Stimulated activated CD4-positive, alpha-beta T cell treated with anti-CD3 and anti-CD28 coated beads, TNF-alpha, amount 100 ng/mL, for 1 hour (primary cell): ENCODE results near the gene XRCC3.

Source experiments
- DNase-seq, 3 donors: peaks; one replicate each; pipeline ENCODE4 v3.0.0-alpha.2; 2020; ENCODE audit warnings: low read depth in 3 of 3, low spot score in 1 of 3

The XRCC3 gene

GRCh38 chr14:103738701-103739451 is 23.6 kb upstream of the XRCC3 start:
- no peak for DNase-seq

- DNase-seq, result no peak
Observed at GRCh38 chr14:103738166-103738565, 22.9 kb upstream of the XRCC3 start.

- no peak for DNase-seq
Observed at GRCh38 chr14:103737432-103738045, 22.3 kb upstream of the XRCC3 start.

GRCh38 chr14:103736546-103737431 is 21.5 kb upstream of the XRCC3 start:
- no peak for DNase-seq

DNA sequence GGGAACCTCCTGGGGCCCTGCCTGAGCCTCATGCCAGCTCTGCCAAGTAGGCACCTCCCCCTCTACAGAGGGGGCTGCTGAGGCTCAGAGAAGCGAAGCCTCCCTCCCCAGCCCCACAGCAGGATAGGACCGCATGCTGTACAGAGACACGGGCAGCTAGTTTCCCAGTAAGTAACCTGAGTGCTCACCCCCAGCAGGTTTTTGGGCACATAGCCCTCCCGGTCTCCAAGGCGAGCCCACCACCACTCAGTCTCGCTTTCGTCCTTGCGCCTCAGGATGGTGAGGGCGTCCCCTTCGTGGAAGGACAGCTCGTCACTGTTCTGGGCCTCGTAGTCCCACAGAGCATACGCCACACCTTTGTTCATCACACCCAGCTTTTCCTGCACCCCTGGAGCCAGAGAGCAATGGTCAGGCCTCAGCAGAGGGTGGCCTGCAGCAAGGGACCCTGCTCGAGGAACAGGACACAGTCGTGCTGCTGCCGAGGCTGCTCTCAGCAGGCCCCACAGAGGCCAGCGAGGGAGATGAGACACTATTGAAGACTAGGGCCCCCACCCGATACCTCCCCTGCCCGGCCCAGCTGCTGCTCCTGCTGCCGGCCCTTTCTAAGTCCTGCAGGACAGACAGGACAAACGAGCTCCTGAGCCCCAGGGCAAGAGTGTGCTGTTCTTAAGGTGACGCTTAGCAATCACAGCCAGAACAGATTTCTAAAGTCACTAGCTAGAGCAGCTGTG is 20.7 kb upstream of the XRCC3 start:
- DNase-seq, result no peak

DNA sequence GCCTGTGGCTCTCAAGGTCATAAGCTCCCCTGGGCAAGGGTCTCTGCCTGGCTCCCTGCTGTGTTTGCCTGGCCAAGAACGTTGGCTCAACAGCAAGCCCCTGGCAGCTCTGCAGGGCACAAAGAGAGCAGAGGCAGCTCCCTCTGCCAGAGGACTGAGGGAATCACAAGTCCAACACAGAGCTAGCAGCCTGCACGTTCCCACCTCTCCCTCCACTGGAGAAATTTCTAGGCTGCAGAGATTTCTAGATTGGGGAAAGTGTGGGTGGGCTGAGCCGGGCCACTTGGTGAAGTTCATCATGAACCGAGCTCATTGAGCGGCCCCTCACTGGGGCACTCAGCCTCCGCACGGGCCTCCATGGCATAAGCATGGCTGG is 20.2 kb upstream of the XRCC3 start:
- no peak for DNase-seq

GRCh38 chr14:103735022-103735421 is 19.8 kb upstream of the XRCC3 start:
- DNase-seq, result no peak

- no peak for DNase-seq
Observed at GRCh38 chr14:103734081-103734888, 19.0 kb upstream of the XRCC3 start.

DNA sequence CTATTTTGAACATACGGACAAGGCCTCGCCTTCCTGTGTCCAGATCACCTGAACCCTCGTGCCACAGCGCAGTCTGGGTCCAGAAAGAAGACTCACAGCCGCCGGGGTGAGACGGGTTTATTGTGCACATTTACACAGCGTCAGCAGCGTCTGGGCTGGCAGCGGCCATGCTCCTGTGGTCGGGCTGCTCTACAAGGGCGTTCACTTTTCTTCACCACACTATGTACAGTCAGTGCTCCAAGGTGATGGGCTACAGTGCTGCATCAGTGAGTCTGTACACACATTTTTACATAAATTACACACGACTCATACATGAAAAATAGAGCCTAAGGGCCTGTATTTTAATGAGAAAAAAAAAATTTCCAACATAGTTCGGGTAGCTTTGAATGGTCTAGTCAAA is 18.4 kb upstream of the XRCC3 start:
- DNase-seq, result no peak

GRCh38 chr14:103732868-103733620 is 17.8 kb upstream of the XRCC3 start:
- DNase-seq, result no peak

- no peak for DNase-seq
Observed at GRCh38 chr14:103731916-103732867, 16.9 kb upstream of the XRCC3 start.

- DNase-seq, result no peak
Observed at GRCh38 chr14:103731481-103731880, 16.2 kb upstream of the XRCC3 start.

DNA sequence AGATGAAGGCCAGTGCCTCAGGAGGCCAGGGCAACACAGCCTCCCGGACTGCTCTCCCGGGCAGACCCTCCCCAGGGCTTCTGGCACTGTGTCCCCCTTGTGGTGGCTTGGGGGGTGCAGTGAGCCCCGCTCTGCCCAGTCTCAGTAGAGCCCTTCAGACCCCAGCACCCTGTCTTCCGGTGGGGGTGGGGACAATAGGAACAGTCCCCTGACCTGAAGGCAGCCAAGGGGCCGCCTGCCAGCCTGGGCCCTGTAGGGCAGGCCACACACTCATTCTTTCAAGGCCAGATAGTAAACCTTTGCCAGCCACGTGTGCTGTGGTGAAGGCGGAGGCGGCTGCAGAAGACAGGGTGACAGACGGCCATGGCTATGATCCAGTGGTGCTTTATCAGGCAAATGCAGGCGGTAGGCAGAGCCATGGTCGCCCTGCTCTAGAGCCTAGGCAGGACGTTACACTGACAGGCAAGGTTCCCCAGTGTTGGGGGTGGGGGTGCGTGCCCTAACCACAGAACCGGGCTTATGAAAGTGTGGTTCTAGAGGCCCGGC is 15.3 kb upstream of the XRCC3 start:
- no peak for DNase-seq

GRCh38 chr14:103729496-103730448 is 14.5 kb upstream of the XRCC3 start:
- DNase-seq, result no peak

GRCh38 chr14:103728721-103729120 is 13.5 kb upstream of the XRCC3 start:
- no peak for DNase-seq

DNA sequence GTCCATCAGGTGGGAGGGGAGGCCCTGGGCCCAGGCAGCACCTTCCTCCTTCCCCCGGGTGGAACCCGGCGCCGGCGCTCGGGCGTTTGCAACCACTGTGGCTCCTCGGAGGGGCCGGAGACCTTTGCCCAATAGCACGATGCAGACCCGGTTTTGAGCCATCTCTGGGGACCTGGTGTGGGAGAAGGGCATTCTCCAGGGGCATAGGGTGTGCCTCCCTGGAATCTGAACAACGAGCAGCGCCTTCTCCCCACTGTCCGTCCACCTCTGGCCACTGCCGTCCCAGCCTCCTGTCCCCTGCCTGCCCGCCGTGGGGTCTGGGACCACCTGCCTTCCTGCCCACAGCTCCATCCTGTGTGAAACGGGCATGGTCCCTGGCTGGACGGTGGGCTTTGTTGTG is 12.9 kb upstream of the XRCC3 start:
- no peak for DNase-seq

- no peak for DNase-seq
Observed at GRCh38 chr14:103727313-103727980, 12.2 kb upstream of the XRCC3 start.
